GM12873 (cell line): ENCODE measurements around the gene TMEM51.

Source experiments
- TF ChIP-seq, protein P1 (sequence below): IDR thresholded peaks from 2 replicates; pipeline ENCODE4 v1.5.1; 2012; ENCODE audit warnings: low read depth, mild to moderate bottlenecking, moderate library complexity, low read length, control low read depth; ENCODE audit not compliant: insufficient read depth; ENCODE audit errors: missing control alignments

TMEM51 gene

DNA sequence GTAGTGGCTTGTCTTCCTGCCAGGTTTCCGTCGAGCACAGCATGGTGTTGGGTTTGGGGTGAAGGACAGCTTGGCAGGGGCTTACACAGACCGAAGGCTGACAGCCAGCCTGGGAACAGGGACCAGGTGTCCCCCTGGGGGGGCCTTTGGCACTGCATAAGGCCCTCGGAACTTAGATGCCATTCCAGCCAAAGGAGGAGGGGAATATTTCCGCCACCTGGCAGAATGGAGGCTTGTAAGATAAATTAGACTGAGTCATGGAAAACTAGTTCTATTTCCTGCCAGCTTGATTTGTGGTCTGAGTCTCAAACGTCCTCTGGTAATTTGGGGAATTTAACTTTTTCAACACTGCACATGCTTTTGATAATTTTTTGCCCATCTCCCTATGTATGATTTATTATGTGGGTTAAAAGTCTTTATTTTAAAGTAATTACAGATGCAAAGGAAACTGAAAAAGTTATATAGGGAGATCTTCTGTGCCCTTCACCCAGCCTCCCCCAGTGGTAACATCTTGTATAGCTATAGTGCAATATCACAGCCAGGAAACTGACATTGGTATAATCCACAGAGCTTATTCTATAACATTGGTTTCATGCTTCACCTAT is 11.5 kb upstream of the TMEM51 start:
- TF ChIP-seq, protein P1, sequence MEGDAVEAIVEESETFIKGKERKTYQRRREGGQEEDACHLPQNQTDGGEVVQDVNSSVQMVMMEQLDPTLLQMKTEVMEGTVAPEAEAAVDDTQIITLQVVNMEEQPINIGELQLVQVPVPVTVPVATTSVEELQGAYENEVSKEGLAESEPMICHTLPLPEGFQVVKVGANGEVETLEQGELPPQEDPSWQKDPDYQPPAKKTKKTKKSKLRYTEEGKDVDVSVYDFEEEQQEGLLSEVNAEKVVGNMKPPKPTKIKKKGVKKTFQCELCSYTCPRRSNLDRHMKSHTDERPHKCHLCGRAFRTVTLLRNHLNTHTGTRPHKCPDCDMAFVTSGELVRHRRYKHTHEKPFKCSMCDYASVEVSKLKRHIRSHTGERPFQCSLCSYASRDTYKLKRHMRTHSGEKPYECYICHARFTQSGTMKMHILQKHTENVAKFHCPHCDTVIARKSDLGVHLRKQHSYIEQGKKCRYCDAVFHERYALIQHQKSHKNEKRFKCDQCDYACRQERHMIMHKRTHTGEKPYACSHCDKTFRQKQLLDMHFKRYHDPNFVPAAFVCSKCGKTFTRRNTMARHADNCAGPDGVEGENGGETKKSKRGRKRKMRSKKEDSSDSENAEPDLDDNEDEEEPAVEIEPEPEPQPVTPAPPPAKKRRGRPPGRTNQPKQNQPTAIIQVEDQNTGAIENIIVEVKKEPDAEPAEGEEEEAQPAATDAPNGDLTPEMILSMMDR = peak; percentile 20

DNA sequence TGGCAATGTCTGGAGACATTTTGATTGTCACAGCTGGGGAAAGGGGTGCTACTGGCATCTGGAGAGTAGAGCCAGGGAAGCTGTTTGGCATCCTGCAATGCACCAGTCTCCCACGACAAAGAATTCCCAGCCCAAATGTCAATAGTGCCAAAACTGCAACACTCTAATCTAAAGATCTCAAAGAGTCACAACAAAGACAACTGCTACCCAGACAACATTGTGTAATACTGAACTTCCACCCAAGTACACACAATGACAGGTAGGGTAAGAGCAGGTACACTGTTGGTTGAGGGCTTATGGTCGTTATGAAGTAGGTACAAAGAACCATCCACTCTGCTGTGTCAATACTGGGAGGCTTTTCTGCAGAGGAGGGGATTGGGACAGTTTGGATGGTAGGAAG is 8.2 kb upstream of the TMEM51 start:
- TF ChIP-seq, protein P1 = no peak

DNA sequence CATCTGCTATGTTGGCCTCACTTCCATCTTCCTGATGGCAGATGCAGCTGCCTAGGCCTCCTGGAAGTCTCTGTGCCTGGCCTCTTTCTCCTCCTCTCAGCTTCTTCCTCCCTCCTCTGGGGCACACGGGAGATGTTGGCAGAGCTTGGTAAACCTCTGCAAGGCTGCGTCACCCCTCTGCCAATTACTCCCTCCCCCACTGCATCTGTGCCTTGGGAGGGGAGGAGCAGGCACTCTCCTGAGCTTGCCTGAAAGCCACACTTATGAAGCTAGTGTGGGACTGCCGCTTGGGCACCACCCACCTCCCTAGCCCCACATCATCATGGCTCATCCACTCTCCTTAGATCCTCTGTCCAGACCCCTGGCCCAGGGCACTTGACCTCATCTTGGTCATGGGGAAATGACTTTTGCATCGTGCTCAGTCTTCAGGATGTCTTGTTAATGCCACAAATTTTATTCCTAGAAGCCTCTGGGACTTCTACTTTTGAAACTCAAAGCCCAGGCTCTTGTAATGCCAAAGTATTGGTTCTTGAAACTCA is 7.3 kb upstream of the TMEM51 start:
- TF ChIP-seq, protein P1 = no peak

DNA sequence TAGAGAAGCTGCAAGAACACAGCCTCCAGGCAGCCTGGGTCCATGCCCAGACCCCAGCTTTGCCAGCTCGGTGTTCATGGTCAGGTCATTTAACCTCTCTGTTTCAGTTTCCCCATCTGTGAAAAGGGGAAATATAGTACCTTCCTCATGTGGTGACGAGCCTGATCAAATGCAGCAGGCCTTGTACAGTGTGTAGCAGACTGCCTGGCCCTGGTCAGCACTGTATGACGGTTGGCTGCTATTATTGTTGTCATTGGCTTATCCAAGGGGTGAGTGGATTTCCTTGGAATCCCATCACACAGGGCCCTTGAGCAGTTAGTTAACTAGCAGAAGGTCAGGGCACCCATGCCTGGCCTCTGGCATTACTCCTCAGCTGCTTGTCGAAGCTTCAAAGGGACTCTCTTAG is 6.6 kb upstream of the TMEM51 start:
- TF ChIP-seq, protein P1 = no peak

DNA sequence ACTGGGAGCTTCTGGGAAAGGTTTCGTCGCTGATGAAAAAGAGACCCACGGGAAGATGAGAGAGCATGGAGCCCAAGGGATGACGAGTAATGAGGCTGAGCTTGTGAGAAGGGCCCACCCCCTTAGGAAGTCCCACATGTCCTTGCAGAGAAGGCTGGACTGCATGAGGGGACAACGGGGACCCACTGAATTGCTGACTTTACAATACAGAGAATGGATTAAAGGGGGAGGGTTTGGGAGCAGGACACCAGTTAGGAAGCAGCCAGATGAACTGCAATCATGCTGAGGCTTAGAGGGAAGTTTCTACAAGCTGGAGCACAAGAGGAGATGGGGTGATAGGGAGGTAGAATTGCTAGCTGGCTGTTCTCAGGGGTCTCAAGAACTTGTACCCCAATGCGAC is 5.5 kb upstream of the TMEM51 start:
- TF ChIP-seq, protein P1 = no peak

DNA sequence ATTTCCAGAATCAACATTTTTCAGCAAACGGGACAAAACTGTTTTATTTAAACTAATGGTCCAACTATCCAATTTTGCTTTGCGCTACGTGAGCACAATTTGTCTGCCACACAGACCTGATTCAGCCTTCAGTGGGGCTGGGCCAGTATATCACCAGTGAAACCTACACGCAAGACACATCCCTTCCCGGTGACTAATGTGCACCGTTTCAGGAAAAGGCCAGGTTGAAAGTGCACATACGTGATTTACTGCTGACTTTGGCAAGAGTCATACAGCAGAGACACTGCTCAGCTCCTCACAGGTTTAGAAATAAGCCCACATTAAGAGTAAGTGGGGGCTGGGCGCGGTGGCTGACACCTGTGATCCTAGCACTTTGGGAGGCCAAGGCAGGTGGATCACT is 5.1 kb upstream of the TMEM51 start:
- TF ChIP-seq, protein P1 = no peak

DNA sequence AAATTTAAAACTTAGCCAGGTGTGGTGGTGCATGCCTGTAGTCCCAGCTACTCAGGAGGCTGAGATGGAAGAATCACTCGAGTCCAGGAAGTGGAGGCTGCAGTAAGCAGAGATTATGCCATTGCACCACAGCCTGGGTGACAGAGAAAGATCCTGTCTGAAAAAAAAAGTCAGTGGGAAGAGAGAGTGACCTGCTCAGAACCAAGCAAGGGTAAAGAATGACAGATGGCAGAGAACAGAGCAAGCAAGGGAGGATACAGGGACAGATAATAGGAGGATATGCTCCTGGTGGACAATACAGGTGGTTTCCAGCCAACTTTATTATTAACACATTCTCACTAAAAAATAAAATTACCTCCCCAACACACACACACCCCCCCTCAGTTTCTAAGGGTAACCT is 4.6 kb upstream of the TMEM51 start:
- TF ChIP-seq, protein P1 = no peak
